Endothelial cell of umbilical vein (primary cell): Measurements from ENCODE around the gene FHIT. TPM values are rescaled to one million over a fixed set of nuclear protein-coding genes. Genes with fewer than 3 reads are reported as not detected.

ENCODE experiments used
- BruUV-seq: library from RNA; stranded (reverse); fragments of 400-500 nt; replicated peaks from 2 replicates; lab custom pipeline; 2021; lab: Mats Ljungman, UMichigan
- CTCF ChIA-PET: fragments of 300-600, 350-600 bp; sonication (Branson Sonifier 250); formaldehyde crosslinking; loops from one replicate; lab custom pipeline; 2021; ENCODE audit warnings: antibody characterized with exemption, inconsistent platforms; lab: Charles Lee
- POLR2A ChIA-PET: fragments of 300-600, 350-600 bp; sonication (Branson Sonifier 250); formaldehyde crosslinking; loops from one replicate; lab custom pipeline; 2021; ENCODE audit warnings: antibody characterized with exemption, inconsistent platforms; lab: Charles Lee
- DNase-seq: peaks from one replicate; pipeline ENCODE4 v3.0.0-alpha.2; 2011; ENCODE audit warnings: low read depth, low spot score
- FAIRE-seq: peaks from 2 replicates; lab custom pipeline; 2011; peaks lifted over from hg19 to GRCh38; lab: Jason Lieb, UNC
- H2AFZ ChIP-seq: 2 replicates; pipeline ENCODE4 v1.6.0; 2012; ENCODE audit warnings: low read depth, low read length, control low read depth, inconsistent platforms
- H3K27ac ChIP-seq: 2 replicates; pipeline ENCODE4 v1.5.1; 2011; ENCODE audit warnings: low read depth, mild to moderate bottlenecking, control low read depth, low read length, moderate library complexity; ENCODE audit not compliant: insufficient read depth
- H3K27me3 ChIP-seq, 2 experiments: 2 replicates each; pipeline versions ENCODE4 v1.6.0 to v1.6.1; 2011; ENCODE audit warnings: low read length in 2 of 2, mixed read lengths in 1 of 2; ENCODE audit not compliant: control insufficient read depth in 2 of 2, insufficient read depth in 2 of 2
- H3K36me3 ChIP-seq, 2 experiments: 2 replicates in 1 of 2; 3 replicates in 1 of 2; pipeline ENCODE4 v1.5.1; 2011; ENCODE audit warnings: low read length in 2 of 2, mild to moderate bottlenecking in 1 of 2, moderate library complexity in 1 of 2; ENCODE audit not compliant: control insufficient read depth in 2 of 2, insufficient read depth in 2 of 2; ENCODE audit errors: extremely low read depth in 1 of 2
- H3K4me1 ChIP-seq: 3 replicates; pipeline ENCODE4 v1.5.1; 2011; ENCODE audit warnings: mild to moderate bottlenecking, low read length; ENCODE audit not compliant: control insufficient read depth, insufficient read depth; ENCODE audit errors: extremely low read depth
- H3K4me2 ChIP-seq: 2 replicates; pipeline ENCODE4 v1.6.1; 2011; ENCODE audit warnings: low read length, control low read depth, mixed read lengths; ENCODE audit not compliant: insufficient read depth
- H3K4me3 ChIP-seq, 3 experiments: fragments of 200-600 bp in 1 of 3; sonication (generic), shearing (Covaris generic) in 1 of 3; replicated peaks in 1 of 3; 2 replicates each; pipeline ENCODE4 v1.5.1; 2011 to 2016; ENCODE audit warnings: control low read depth in 3 of 3, low read length in 3 of 3, mild to moderate bottlenecking in 2 of 3, inconsistent platforms in 1 of 3, low read depth in 1 of 3, moderate library complexity in 1 of 3; ENCODE audit not compliant: insufficient read depth in 1 of 3
- H3K79me2 ChIP-seq: 2 replicates; pipeline ENCODE4 v1.6.0; 2012; ENCODE audit warnings: low read length, inconsistent platforms; ENCODE audit not compliant: control insufficient read depth, insufficient read depth
- H3K9ac ChIP-seq: replicated peaks from 2 replicates; pipeline ENCODE3; 2011; ENCODE audit warnings: low read length, control low read depth; ENCODE audit not compliant: insufficient read depth; ENCODE audit errors: extremely low read depth
- H3K9me1 ChIP-seq: replicated peaks from 3 replicates; pipeline ENCODE4 v1.6.0; 2011; ENCODE audit warnings: mild to moderate bottlenecking, low read length; ENCODE audit not compliant: control insufficient read depth, insufficient read depth; ENCODE audit errors: extremely low read depth
- H3K9me3 ChIP-seq: replicated peaks from 2 replicates; pipeline ENCODE4 v1.5.1; 2012; ENCODE audit warnings: low read length, inconsistent platforms; ENCODE audit not compliant: control insufficient read depth, insufficient read depth
- H4K20me1 ChIP-seq: replicated peaks from 2 replicates; pipeline ENCODE3; 2011; ENCODE audit warnings: mild to moderate bottlenecking, low read length; ENCODE audit not compliant: control insufficient read depth, insufficient read depth; ENCODE audit errors: extremely low read depth
- EZH2 ChIP-seq: IDR thresholded peaks from 2 replicates; pipeline ENCODE4 v1.6.1; 2012; ENCODE audit warnings: borderline replicate concordance, low read depth, mild to moderate bottlenecking, moderate library complexity, low read length, inconsistent platforms; ENCODE audit not compliant: severe bottlenecking
- FOS ChIP-seq: IDR thresholded peaks from 2 replicates; pipeline ENCODE4 v1.6.1; 2011; ENCODE audit warnings: mild to moderate bottlenecking, low read length, moderate library complexity, borderline replicate concordance; ENCODE audit not compliant: insufficient read depth
- GATA2 ChIP-seq: IDR thresholded peaks from 2 replicates; pipeline ENCODE4 v1.7.0; 2011; ENCODE audit warnings: low read depth, mild to moderate bottlenecking, moderate library complexity, mixed read lengths, low read length; ENCODE audit not compliant: insufficient read length, insufficient read depth
- MYC ChIP-seq: IDR thresholded peaks from one replicate; pipeline ENCODE4 v1.6.1; 2011; ENCODE audit warnings: mild to moderate bottlenecking, low read depth, low read length
- dilution Hi-C: fragments of 300-500 bp; cut with MboI; formaldehyde crosslinking; loops from one replicate; pipeline ENCODE4 v1.15.0; 2019; ENCODE audit warnings: low sequenced_read_pairs; ENCODE audit not compliant: extremely low pct_ligation_motif_present
- intact Hi-C: fragments of 100-400 bp; cut with micrococcal nuclease; formaldehyde crosslinking; loops from one replicate; pipeline ENCODE4 v1.10.0; 2022
- polyA plus RNA-seq, 4 experiments: library from polyadenylated mRNA; depleted of rRNA in 3 of 4; stranded (reverse) in 3 of 4; unstranded in 1 of 4; fragments of >200 nt; gene quantifications; 2 replicates each; pipeline versions ENCODE4 v1.2.1 to v1.2.3, GENCODE V29; 2011 to 2012; ENCODE audit warnings: missing spikeins in 1 of 4
- total RNA-seq: library from RNA; stranded (reverse); gene quantifications from 2 replicates; pipeline ENCODE4 v1.2.3, GENCODE V29; 2021
- TF ChIP-seq, protein P1 (sequence below): IDR thresholded peaks from 2 replicates; pipeline ENCODE4 v1.6.1; 2011; ENCODE audit not compliant: insufficient read depth, insufficient read length
- TF ChIP-seq, protein P2 (sequence below), 2 donors: IDR thresholded peaks; 1 replicate in 1 of 2; 2 replicates in 1 of 2; pipeline ENCODE4 v1.5.1; 2011; ENCODE audit warnings: low read length in 2 of 2, mild to moderate bottlenecking in 2 of 2, moderate library complexity in 2 of 2, control low read depth in 1 of 2, inconsistent platforms in 1 of 2, low read depth in 1 of 2; ENCODE audit not compliant: insufficient read depth in 1 of 2; ENCODE audit errors: extremely low read depth in 1 of 2

Gene FHIT
- total and polyA plus RNA-seq, 2 donors (not counting 3 experiments of a cell fraction or from before 2014, with no cell fraction given): 0.47 to 2.2 TPM

DNA sequence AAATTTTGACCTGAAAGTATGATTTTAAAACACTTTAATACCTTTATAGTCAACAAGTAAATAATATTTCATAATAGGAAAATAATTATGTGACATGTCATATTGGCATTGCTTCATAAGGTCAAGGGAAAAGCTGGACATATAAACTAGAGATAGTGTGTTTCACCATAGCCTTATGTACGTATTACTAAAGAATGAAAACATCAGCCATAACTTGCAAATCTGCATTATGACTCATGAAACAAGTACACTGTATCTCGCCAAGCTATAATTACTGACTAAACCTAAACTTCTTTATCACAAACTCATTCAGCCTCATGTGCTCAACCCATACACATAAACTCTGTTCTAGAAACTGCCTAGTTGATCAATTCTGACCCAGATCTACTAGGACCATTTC, 950.1 kb downstream of the FHIT start:
- H3K9me3 ChIP-seq: no peaks in the 10 kb centered on the region
- no peak for DNase-seq
- no peaks in the 10 kb centered on the region for H3K4me1 ChIP-seq
- H3K9me1 ChIP-seq: no peaks in the 10 kb centered on the region
- H3K27ac ChIP-seq: no peak overlapping the region
- H3K9ac ChIP-seq: no peak overlapping the region
- H3K4me2 ChIP-seq: no peak overlapping the region
- FAIRE-seq: no peak
- H4K20me1 ChIP-seq: no peaks in the 10 kb centered on the region
- H3K79me2 ChIP-seq: no peaks in the 10 kb centered on the region
- dilution Hi-C loops (no loop called here), intact Hi-C loops (no loop called here)
- POLR2A ChIA-PET: no interaction called here
- no peak overlapping the region for H2AFZ ChIP-seq
- no peak overlapping the region for H3K4me3 ChIP-seq
- TF ChIP-seq, protein P1, sequence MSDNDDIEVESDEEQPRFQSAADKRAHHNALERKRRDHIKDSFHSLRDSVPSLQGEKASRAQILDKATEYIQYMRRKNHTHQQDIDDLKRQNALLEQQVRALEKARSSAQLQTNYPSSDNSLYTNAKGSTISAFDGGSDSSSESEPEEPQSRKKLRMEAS: no peak
- TF ChIP-seq FOS (no peak), MYC (no peak), EZH2 (no peak), GATA2 (no peak)
- TF ChIP-seq, protein P2, sequence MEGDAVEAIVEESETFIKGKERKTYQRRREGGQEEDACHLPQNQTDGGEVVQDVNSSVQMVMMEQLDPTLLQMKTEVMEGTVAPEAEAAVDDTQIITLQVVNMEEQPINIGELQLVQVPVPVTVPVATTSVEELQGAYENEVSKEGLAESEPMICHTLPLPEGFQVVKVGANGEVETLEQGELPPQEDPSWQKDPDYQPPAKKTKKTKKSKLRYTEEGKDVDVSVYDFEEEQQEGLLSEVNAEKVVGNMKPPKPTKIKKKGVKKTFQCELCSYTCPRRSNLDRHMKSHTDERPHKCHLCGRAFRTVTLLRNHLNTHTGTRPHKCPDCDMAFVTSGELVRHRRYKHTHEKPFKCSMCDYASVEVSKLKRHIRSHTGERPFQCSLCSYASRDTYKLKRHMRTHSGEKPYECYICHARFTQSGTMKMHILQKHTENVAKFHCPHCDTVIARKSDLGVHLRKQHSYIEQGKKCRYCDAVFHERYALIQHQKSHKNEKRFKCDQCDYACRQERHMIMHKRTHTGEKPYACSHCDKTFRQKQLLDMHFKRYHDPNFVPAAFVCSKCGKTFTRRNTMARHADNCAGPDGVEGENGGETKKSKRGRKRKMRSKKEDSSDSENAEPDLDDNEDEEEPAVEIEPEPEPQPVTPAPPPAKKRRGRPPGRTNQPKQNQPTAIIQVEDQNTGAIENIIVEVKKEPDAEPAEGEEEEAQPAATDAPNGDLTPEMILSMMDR (IDR thresholded peaks at IDR 0.05; ENCODE audit: extremely low read depth in 1 of 2, insufficient read depth in 1 of 2, low read depth in 1 of 2, low read length in 2 of 2): no peak
- no TSS peak for BruUV-seq
- H3K27me3 ChIP-seq: no peaks in the 10 kb centered on the region
- CTCF ChIA-PET: no interaction called here
- H3K36me3 ChIP-seq: no peaks in the 10 kb centered on the region
